ENCODE data around the gene IDI1.

IDI1 gene

DNA sequence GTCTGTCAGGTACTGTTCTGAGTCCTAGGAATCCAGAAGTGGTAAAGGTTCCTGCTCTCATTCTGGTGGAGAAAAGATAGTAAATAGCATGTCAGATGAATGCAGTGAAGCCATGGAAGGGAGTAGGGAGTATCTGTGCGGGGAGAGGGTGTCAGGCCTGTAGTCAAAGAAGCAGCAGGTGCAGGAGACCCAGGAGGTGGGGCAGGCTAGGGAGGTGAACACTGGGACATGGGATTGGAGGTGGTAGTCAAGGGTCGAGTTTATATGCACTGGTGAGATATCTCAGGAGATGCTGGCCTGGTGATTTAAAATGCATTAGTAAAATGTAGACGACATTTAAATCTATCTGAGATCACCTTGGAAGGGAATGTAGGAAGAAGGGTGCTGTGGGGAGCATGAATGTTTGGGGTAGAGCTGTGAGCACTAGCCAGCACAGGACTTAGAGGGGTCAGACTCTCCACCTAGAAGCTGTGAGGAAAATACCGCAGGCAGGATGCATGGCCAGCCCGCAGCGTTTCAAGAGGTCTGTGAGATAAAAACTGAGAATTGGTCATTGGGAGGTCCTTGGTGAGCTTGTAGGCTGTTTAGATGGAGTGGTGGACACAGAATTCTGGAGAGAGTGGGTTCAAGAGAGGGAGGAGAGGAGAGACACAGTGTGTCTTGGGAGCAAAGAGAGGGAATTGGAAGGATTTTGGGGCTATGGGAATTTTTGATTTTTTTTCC, 53.9 kb downstream of the IDI1 start:
- DNase-seq (ENCODE audit: low read depth, low spot score), result no peak

DNA sequence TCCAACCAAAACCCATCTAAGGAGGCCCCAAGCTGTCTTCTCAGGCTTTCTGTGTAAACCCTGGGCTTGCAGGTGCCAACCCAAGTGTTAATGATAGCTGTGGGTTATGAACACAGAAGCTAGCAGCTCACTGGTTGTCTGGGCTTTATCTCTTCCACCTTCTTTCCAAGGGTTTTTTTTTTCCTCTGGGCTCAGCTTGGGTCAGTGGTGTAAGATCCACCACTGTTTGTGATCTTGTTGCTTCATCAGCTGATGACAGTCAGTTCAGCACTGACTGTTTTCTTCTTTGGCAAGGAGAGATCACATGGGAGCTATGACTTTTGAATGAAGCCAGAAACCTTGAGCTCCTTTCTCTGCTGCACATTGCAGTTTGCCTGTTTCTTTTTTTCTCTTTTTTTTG, 56.0 kb downstream of the IDI1 start:
- no peak for DNase-seq (ENCODE audit: low read depth, low spot score)

DNA sequence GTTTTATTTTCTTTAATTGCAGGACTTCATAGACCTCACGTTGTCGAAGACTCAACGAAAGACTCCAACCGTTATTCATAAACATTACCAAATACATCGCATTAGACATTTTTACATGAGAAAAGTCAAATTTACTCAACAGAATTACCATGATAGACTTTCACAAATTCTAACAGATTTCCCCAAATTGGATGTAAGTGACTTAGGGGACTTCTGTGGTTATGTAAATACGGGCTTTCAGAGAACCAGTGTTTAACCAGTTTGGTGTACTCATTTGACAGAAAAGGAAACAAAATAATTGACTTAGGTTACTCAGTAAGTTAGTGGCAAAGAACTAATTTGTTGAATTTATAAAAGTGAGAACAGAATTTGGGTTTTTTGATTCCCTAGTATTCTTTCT, 56.5 kb downstream of the IDI1 start:
- no peak for DNase-seq (ENCODE audit: low read depth, low spot score)

- no peak for DNase-seq (ENCODE audit: low read depth, low spot score)
These were observed 58.1 kb downstream of the IDI1 start for GRCh38 chr10:990808-991207.

All from smooth muscle cell of the brain vasculature (primary cell).